HG03342 (cell line): ENCODE measurements around the gene LEO1.

ENCODE experiments used
- ATAC-seq: cut with Tn5 transposase; IDR thresholded peaks from one replicate; pipeline ENCODE4 v1.9.1; 2021; ENCODE audit warnings: mild to moderate bottlenecking, moderate library complexity; ENCODE audit not compliant: unreplicated experiment

The LEO1 gene

GRCh38 chr15:51971375-51972133 lies at the start of gene LEO1:
Gene LEO1 (minus strand): TSS chr15:51971778. CDS start chr15:51971745, 33 bp downstream.
- ATAC-seq = peak; percentile 84

GRCh38 chr15:52021128-52021671 lies 49.6 kb upstream of the LEO1 start:
- ATAC-seq = peak; percentile 31

- ATAC-seq = no peak
These were observed 48.9 kb upstream of the LEO1 start for GRCh38 chr15:52020221-52021085.

GRCh38 chr15:52019394-52020220 lies 48.0 kb upstream of the LEO1 start:
- ATAC-seq = peak; percentile 48

GRCh38 chr15:52018693-52019393 lies 47.3 kb upstream of the LEO1 start, which contains the start of gene MAPK6:
Gene MAPK6 (plus strand): TSS chr15:52019219. CDS start chr15:52046461, 27,242 bp downstream.
- ATAC-seq = peak; percentile 67

- ATAC-seq = no peak
These were observed 46.7 kb upstream of the LEO1 start for GRCh38 chr15:52018244-52018643.

GRCh38 chr15:52016316-52016715 lies 44.7 kb upstream of the LEO1 start:
- ATAC-seq = no peak

GRCh38 chr15:52014616-52015015 lies 43.0 kb upstream of the LEO1 start:
- ATAC-seq = no peak

- ATAC-seq = peak; percentile 33
These were observed 41.7 kb upstream of the LEO1 start for GRCh38 chr15:52013151-52013791.

- no peak for ATAC-seq
These were observed 40.6 kb upstream of the LEO1 start for GRCh38 chr15:52012210-52012609.

GRCh38 chr15:52011711-52012144 lies 40.1 kb upstream of the LEO1 start:
- no peak for ATAC-seq

- no peak for ATAC-seq
These were observed 39.3 kb upstream of the LEO1 start for GRCh38 chr15:52010633-52011595.

- ATAC-seq = peak; percentile 28
These were observed 37.3 kb upstream of the LEO1 start for GRCh38 chr15:52008698-52009434.

GRCh38 chr15:52008359-52008697 lies 36.8 kb upstream of the LEO1 start:
- no peak for ATAC-seq

GRCh38 chr15:52006702-52007340 lies 35.2 kb upstream of the LEO1 start:
- peak; percentile 31 for ATAC-seq

GRCh38 chr15:52005748-52006701 lies 34.4 kb upstream of the LEO1 start:
- peak; percentile 56 for ATAC-seq
